CD4-positive, alpha-beta T cell treated with Interleukin-6 at 100 ng/mL for 8 hours (primary cell): Measurements from ENCODE around the gene RCSD1.
"Not testable (repeated sequence)": the region's sequence is repeated elsewhere in the genome, so short reads cannot be mapped to it uniquely, and the experiment has no call there.

ENCODE experiments used
- DNase-seq: peaks from one replicate; pipeline ENCODE4 v3.0.0-alpha.2; 2020; ENCODE audit warnings: mixed read lengths, low spot score

RCSD1 gene, protein sequence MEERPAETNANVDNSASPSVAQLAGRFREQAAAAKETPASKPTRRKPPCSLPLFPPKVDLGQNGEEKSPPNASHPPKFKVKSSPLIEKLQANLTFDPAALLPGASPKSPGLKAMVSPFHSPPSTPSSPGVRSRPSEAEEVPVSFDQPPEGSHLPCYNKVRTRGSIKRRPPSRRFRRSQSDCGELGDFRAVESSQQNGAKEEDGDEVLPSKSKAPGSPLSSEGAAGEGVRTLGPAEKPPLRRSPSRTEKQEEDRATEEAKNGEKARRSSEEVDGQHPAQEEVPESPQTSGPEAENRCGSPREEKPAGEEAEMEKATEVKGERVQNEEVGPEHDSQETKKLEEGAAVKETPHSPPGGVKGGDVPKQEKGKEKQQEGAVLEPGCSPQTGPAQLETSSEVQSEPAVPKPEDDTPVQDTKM

DNA sequence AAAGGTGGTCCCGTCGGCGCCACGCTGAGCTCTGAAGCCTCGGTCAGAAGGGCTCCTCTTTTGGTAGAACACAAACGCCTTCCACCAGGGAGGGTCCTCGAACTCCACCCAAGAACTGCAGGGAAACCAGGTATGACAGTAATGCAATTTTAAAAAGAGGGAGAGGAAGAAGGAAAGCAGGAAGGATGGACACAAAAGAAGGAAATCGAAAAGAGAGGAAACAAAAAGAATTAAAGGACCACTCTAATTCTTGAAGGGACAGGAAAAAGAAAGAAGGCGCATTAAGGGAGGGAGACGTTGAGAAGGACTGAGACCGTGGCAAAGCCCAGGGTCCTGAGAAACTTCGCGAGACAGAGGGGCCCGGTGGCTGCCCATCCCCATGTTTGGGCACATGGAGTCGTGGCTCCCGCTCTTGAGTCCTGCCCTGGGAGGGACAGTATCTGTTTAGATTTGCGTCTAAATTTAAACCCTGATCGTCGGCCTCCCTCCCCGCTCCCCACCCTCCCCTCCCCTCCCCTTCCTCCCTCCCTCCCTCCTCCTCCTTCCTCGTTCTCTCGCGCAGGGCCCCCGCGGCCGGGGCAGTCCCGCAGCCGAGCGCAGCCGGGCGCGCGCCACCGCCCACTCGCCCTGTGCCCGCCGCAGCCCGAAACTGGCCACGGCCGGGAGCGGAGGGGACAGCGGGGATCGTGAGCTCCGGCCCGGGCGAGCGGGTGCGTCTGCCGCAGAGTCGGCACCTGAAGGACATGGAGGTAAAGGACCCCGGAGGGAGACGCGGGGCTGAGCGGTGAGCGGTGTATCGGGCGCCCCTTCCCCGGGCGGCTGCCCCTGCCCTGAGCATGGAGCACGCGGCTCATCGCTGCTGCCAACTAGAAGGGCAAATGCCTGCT is at the start of gene RCSD1:
Gene RCSD1 (plus strand): TSS at position 552 of the 887 bp plus-strand sequence. CDS start 192 bp downstream, at position 744.
- DNase-seq = peak; percentile 62

DNA sequence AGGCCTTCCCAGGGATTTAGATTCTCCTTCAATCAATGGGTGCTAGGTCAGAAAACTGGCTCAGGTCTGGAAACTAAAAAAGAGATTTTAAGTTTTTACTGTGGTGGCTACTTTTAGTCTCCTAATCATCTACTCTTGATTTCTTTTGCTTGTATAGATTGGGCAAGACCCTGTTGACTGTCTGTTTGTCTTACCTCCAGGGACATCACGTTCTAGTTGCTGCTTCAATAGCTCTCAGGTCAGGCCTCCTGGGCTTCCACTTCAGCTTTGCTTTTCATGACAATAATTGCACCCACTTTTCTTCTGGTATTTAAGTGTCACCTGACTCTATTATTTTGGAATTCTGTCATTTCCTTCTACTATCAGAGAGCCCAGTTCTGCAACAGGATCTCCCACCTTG is 48.0 kb upstream of the RCSD1 start:
- DNase-seq = no peak

DNA sequence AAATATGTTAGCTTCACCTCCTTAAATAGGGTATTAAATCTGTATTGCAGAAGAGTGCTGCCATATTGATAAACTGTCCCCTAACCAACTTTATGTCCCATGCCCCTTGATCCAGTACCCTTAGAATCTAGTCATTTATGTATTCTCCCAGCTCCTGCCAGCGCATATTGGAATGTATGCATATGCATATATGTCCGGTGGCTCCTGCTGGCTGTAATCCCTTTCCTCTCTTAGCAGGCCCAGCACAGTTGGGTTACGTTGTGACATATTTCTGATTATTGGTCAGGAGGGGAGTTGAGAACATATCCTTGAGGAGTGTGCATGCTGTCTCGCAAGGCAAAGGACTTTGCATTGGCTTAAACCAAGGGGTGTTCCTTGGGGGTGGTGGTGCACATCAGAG is 47.3 kb upstream of the RCSD1 start:
- DNase-seq = no peak

DNA sequence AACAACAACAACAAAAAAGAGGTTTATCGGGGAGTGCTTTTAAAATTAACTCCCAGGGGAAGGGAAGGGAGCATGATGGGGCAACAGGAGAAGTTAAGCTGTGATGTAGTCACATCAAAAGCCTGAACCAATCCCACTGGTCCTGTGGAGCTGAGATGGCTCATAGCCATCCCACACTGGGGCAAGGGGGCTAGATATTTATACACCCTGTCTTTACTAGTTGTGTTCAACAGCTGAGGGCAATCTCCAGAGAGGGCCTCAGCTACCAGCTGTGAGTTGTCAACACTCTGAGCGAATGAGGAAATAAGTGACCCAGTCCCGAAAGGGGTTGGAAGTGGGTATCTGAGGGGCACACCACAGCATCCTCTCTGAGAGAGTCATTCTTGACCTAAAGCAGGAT is 45.5 kb upstream of the RCSD1 start:
- DNase-seq = no peak

DNA sequence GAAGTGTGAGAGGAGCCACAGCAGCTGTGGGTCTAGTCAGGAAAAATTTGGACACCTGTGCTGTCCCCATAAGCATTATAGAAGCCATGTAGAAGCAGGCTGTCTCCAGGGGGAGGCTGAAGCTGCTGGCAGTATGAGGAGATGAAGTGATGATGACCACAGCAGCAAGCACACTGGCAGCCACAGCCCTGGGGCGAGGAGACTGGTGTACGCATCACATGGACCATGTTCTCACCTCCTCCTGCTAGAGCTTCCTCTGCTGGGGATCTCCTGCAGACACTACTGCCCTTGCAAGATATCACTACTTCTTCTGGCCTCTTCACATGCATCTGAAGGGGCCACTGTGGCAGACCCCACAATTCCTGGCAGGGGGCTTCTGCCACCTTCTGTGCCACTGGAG is 42.7 kb upstream of the RCSD1 start:
- DNase-seq = no peak

DNA sequence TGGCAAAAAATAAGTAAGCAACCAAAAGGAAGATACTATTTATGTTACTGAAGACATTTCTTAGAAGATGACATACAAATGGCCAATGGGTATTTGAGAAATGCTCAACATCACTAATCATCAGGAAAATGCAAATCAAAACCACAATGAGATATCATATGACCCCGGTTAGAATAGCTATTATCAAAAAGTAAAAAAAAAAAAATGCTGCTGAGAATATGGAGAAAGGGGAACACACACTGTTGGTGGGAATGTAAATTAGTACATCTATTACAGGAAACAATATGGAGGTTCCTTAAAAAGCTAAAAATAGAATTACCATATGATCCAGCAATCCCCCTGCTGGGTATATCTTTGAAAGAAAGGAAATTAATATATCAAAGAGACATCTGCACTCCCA is 42.2 kb upstream of the RCSD1 start:
- no peak for DNase-seq

DNA sequence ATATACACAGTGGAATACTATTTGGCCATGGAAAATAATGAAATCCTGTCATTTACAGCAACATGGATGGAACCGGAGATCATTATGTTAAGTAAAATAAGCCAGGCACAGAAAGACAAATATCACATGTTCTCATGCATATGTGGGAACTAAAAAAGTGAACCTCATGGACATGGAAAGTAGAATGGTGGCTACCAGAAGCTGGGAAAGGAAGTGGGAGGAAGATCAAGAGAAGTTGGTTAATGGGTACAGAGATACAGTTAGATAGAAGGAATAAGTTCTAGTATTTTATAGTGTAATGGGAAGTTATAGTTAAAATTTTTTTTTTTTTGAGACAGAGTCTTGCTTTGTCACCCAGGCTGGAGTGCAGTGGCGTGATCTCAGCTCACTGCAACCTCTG is 41.7 kb upstream of the RCSD1 start:
- DNase-seq = no peak

DNA sequence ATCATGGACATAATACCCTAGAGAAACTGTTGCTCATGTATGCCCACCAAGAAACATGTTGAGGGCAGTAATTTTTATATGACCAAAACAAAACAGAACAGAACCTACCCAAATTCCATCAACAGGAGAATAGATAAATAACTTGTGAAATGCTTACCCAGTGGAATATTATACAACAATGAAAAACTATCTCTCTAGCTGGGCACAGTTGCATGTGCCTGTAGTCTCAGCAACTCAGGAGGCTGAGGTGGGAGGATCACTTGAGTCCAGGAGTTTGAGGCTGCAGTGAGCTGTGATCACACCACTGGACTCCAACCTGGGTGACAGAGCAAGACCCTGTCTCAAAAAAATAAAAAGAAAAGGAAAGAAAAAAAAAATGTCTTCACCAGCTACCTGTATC is 37.6 kb upstream of the RCSD1 start:
- no peak for DNase-seq

DNA sequence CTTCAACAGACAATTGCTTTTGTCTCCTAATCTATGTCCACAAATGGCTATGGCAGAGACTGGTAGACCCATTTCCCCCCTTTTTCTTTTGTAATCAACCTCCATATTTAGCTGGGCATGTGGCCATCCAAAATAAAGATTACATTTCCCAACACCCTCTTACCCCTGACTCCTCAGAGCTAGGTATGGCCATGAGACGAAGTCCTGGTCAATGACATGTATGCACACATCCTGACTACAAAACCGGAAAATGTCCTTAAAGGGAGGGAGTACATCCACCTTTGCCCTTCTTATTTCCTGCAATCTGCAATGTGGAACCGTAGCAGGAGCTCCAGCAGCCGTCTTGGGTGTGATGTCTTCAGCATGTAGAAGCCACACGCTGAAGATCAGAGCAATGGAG is 36.2 kb upstream of the RCSD1 start:
- no peak for DNase-seq

DNA sequence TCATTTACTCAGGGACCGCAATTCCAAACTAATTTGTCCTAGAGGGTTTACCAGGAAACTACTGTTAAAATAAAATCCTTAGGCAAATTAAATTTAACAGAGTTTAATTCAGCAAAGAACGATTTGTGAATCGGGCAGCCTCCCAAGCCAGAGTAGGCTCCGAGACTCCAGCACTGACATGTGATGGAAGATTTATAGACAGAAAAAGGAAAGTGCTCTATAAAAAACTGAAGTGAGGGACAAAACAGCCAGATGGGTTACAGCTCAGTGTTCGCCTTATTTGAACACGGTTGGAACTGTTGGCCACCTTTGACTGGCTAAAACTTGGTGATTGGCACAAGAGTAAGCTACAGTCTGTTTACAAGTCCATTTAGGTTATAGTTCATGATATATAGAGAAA is 35.2 kb upstream of the RCSD1 start:
- DNase-seq = no peak

DNA sequence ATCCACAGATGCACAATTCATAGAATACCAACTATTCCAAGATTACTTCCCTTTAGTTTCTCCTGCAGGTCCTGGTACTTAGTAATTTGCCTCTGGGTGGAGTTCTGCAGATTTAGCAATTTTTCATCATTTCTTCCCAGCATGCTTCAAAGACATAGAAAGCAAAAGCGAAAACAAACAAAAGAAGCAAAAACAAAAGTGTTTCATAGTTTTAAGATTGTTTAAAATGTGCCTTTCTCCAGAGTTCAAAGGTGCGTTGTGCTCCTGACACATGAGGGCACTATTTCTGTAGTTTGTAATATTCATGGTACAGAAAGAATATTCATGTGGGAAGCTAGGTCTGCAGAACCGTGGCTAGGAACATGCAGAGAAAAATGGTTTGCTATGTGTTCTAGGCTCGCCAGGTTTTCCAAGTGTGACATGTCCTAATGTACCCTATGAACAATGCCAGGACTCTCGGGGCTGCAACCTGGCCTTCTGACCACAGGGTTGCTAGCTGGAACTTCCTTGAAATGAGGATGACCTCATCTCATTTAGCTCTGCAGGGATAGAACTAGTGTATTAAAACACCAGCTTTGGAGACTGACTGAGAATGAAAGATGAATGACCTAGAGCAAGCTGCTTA is 30.0 kb upstream of the RCSD1 start:
- peak; percentile 64 for DNase-seq

DNA sequence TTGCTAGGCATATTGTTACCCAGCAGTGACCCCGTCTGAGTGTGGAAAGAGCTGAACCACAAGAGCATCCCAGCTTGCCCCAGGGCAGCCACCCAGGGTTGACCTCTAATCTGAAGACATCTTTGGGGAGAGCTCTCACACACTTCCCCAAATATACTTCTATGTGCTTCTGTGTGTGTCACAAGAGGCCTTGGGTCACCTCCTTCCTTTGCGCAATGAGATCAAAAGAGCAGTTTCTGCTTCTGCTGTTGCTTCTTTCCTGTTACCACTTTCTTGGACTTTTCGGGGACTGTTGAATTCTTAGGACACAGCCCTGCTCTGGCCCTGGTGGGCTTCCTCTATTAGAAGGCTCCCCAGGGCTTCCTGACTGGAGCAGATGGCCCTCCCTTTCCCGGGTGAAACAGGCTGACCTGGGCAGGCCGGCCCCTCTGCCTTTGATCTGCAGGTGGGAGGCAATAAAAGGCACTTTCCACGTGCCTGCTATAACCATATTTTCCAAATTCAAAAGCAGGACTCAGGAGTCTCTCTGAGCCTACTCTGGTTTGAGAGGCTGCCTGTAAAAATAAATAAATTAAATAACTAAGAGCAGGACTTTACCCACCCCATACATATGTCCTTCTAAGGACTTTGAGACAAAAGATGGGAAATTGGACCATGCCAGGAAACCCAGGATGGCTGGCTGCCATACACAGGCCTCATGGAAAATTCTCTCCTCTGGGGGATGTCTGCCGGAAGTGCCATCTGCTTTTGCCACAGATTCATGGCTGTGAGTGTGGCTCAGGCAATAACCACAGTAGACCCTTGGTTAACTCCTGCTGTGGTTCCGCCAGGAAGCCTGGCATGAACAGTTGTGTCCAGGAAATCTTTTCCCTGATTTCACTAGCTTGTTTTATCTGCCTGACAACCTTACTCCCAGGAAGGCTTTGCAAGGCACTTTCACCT is 28.3 kb upstream of the RCSD1 start:
- DNase-seq = peak; percentile 31

DNA sequence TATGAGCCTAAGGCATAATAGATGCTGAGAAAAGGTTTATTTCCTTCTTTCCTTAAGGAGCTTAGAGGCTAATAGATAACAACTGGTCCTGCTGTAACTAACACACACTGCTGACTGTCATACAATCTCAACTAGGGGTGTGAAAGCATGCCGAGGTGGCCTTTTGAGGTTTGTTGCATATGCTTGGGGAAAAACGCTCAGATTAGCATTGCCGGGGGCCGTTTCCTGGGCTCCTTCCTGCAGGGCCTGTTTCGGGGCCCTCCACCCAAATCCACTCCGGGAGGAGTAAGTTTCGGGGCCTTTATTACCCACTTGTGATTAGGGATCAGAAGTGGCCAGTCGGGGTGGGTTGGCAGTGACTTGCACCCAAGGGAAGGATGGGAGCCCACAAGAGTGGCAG is 27.2 kb upstream of the RCSD1 start:
- DNase-seq = peak; percentile 18

DNA sequence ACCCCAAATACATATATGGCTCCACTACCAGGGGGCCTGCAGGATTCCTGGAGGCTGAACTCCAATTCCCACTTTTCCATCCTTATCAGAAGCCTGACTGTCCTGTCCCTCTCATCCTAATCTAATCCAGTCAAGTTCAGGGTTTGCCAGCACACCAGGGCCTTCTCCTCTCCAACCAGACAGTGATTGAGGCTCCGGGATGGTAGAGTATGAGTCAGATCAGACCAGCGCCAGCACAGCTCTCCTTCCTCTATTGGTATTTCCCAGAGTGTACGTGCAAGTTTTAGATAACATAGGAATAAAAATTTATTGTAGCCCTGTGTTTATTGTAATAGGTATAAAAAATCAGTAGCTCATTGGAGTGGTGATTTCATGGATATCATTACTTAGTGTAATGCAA is 24.5 kb upstream of the RCSD1 start:
- no peak for DNase-seq

DNA sequence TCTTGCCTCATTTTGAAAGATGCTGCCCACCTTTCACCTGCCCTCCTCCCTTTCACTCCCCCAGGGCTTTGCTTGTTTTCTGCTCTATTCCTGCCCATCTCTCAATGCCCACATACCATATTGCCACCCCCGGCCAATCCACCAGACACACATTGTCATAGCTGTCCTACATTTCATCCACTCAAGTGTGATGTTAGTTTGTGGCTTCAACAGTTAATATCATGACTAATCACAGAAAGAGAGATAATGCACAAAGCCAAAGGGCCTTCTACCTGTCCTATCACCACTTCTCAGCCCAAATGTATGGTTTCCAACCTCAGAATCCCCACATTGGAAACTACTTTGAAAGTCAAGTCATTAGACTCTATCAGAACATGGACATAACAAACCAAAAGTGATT is 18.0 kb upstream of the RCSD1 start:
- no peak for DNase-seq

DNA sequence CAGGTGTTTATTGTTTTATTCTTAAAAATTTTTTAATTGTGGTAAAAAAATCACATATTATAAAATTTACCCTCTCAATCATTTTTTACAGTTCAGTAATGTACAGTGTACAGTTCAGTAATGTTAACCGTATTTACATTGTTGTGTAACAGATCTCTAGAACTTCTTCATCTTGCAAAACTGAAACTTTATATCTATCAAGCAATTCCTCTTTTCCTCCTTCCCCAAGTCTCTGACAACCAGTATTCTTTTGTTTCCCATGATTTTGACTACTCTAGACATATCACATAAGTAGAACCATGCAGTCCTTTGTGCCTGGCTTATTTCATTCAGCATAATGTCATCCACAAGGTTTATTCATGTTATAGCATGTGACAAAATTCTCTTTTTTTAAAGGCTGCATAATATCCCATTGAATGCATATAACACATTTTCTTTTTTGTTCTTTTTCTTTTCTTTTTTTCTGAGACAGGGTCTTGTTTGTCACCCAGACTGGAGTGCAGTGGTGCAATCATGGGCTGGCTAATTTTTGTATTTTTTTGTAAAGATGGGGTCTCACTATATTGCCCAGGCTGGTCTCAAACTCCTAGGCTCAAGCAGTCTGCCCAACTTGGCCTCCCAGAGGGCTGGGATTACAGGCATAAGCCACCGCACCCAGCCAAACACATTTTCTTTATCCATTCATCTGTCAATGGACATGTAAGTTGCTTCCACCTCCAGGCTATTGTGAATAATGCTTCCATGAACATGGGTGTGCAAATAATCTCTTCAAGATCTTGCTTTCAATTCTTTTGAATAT is 17.2 kb upstream of the RCSD1 start:
- no peak for DNase-seq

DNA sequence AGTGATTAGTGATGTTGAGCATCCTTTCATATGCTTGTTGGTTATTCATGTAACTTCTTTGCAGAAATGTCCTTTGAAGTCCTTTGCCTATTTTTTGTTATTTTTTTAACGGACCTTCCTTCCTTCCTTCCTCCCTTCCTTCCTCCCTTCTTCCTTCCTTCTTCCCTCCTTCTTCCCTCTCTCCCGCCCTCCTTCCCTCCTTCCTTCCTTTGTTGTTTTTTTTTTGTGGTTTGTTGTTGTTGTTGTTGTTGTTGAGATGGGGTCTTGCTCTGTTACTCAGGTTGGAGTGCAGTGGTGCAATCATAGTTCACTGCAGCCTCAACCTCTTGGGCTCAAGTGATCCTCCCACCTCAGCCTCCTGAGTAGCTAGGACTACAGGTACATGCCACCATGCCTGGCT is 16.0 kb upstream of the RCSD1 start:
- DNase-seq = not testable (repeated sequence)

DNA sequence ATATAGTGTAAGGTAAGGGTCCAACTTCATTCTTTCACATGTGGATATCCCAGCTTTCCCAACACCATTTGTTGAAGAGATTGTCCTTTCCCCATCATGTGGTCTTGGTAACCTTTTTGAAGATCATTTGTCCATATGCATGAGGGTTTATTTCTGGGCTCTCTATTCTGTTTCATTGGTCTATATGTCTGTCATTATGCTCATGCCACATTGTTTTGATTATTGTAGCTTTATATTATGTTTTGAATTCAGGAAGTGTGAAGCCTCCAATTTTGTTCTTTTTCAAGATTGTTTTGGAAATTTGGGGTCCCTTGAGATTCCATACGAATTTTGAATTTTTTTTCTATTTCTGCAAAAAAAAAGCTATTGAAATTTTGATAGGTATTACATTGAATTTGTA is 15.2 kb upstream of the RCSD1 start:
- DNase-seq = no peak

DNA sequence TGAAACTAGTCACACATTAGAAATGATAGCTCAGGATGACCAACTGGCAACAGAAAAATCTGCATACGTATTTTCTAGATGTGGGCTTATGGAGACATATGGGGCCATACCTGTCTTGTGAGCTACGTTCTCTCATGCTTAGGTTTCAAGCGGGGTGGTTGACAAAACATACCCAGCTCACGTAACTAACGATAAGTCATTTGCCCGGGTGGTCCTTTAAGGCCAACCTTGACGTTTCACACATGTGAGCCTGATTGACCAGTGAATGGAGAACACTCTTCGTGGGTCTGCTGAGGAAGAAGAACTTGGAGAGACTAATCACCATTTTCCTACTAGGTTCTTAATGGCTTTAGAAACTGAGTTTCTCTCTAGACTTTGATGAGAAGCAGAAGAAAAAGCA is 13.5 kb upstream of the RCSD1 start:
- DNase-seq = no peak
